ENCODE measurements around the gene GGCT. TPM values are rescaled to one million over a fixed set of nuclear protein-coding genes. Genes with fewer than 3 reads are reported as not detected.

GGCT gene
- total RNA-seq, 2 experiments from 2014 or later = 6.3 to 6.6 TPM

- CTCF ChIA-PET = no interaction called here
- no peak overlapping the region for H3K27ac Mint-ChIP-seq
- POLR2A ChIA-PET = no interaction called here
Observed at GRCh38 chr7:30514776-30515175, 10.1 kb upstream of the GGCT start.

GRCh38 chr7:30514177-30514576, 9.5 kb upstream of the GGCT start:
- Histone ChIP-seq H3K36me3 (ENCODE audit: insufficient read depth, low read length) (no peaks in the 10 kb centered on the region), H3K27me3 (ENCODE audit: control insufficient read depth in 1 of 2, insufficient read depth in 2 of 2, low read length in 2 of 2) (no peaks in the 10 kb centered on the region), H3K27ac (ENCODE audit: low read depth in 1 of 2, low read length in 2 of 2) (no peak overlapping the region), H3K9me3 (ENCODE audit: control insufficient read depth in 1 of 2, insufficient read depth in 1 of 2, low read length in 2 of 2) (no peaks in the 10 kb centered on the region), H3K4me3 (ENCODE audit: low read length) (no peak overlapping the region), H3K4me1 (ENCODE audit: insufficient read depth, low read length) (no peaks in the 10 kb centered on the region)
- CTCF ChIA-PET = no interaction called here
- TF ChIP-seq CTCF (IDR thresholded peaks at IDR 0.05) = no peak
- DNase-seq (no peak), ATAC-seq (ENCODE audit: poor library complexity) (no peak)
- H3K4me1 Mint-ChIP-seq (ENCODE audit: low read depth) = no peaks in the 10 kb centered on the region
- intact Hi-C loops (cut with DNase I, micrococcal nuclease) = no loop called here
- no peak overlapping the region for H3K27ac Mint-ChIP-seq
- POLR2A ChIA-PET = no interaction called here
- H3K36me3 Mint-ChIP-seq (ENCODE audit: low read depth) = no peaks in the 10 kb centered on the region
- no peak overlapping the region for H3K4me3 Mint-ChIP-seq
- H3K27me3 Mint-ChIP-seq = no peaks in the 10 kb centered on the region
- H3K9me3 Mint-ChIP-seq = no peaks in the 10 kb centered on the region

More at GRCh38 chr7:30514776-30515175, 10.1 kb upstream of the GGCT start:
- Histone ChIP-seq H3K4me3 (ENCODE audit: low read length) (no peak overlapping the region), H3K9me3 (ENCODE audit: control insufficient read depth in 1 of 2, insufficient read depth in 1 of 2, low read length in 2 of 2) (no peaks in the 10 kb centered on the region), H3K27me3 (ENCODE audit: control insufficient read depth in 1 of 2, insufficient read depth in 2 of 2, low read length in 2 of 2) (no peaks in the 10 kb centered on the region), H3K36me3 (ENCODE audit: insufficient read depth, low read length) (no peaks in the 10 kb centered on the region), H3K27ac (ENCODE audit: low read depth in 1 of 2, low read length in 2 of 2) (no peak overlapping the region), H3K4me1 (ENCODE audit: insufficient read depth, low read length) (no peaks in the 10 kb centered on the region)
- Mint-ChIP-seq H3K4me1 (ENCODE audit: low read depth) (no peaks in the 10 kb centered on the region), H3K4me3 (no peak overlapping the region), H3K36me3 (ENCODE audit: low read depth) (no peaks in the 10 kb centered on the region), H3K27me3 (no peaks in the 10 kb centered on the region), H3K9me3 (no peaks in the 10 kb centered on the region)
- ATAC-seq (ENCODE audit: poor library complexity) (no peak), DNase-seq (no peak)
- no peak for TF ChIP-seq CTCF (IDR thresholded peaks at IDR 0.05)
- intact Hi-C loops (cut with DNase I, micrococcal nuclease) = no loop called here

GRCh38 chr7:30513762-30514161, 9.1 kb upstream of the GGCT start:
- no peak for TF ChIP-seq CTCF (IDR thresholded peaks at IDR 0.05)
- no peaks in the 10 kb centered on the region for H3K4me1 Mint-ChIP-seq (ENCODE audit: low read depth)
- H3K4me3 Mint-ChIP-seq = no peak overlapping the region
- H3K36me3 ChIP-seq (ENCODE audit: insufficient read depth, low read length) = no peaks in the 10 kb centered on the region
- no peaks in the 10 kb centered on the region for H3K27me3 Mint-ChIP-seq
- ATAC-seq (ENCODE audit: poor library complexity) (no peak), DNase-seq (no peak)
- H3K27ac ChIP-seq (ENCODE audit: low read depth in 1 of 2, low read length in 2 of 2) = no peak overlapping the region
- no peaks in the 10 kb centered on the region for H3K27me3 ChIP-seq (ENCODE audit: control insufficient read depth in 1 of 2, insufficient read depth in 2 of 2, low read length in 2 of 2)
- H3K4me1 ChIP-seq (ENCODE audit: insufficient read depth, low read length) = no peaks in the 10 kb centered on the region
- POLR2A ChIA-PET = no interaction called here
- intact Hi-C loops (cut with DNase I, micrococcal nuclease) = no loop called here
- no peaks in the 10 kb centered on the region for H3K9me3 ChIP-seq (ENCODE audit: control insufficient read depth in 1 of 2, insufficient read depth in 1 of 2, low read length in 2 of 2)
- no peak overlapping the region for H3K27ac Mint-ChIP-seq
- H3K36me3 Mint-ChIP-seq (ENCODE audit: low read depth) = no peaks in the 10 kb centered on the region
- CTCF ChIA-PET = interaction anchor here (0.6 kb wide), 1 partner anchor 134 kb away, joined by 3 read pairs; no protein-coding TSS in a partner anchor
- H3K9me3 Mint-ChIP-seq = no peaks in the 10 kb centered on the region
- no peak overlapping the region for H3K4me3 ChIP-seq (ENCODE audit: low read length)
